ENCODE measurements around the gene LLGL2.

Gene LLGL2

DNA sequence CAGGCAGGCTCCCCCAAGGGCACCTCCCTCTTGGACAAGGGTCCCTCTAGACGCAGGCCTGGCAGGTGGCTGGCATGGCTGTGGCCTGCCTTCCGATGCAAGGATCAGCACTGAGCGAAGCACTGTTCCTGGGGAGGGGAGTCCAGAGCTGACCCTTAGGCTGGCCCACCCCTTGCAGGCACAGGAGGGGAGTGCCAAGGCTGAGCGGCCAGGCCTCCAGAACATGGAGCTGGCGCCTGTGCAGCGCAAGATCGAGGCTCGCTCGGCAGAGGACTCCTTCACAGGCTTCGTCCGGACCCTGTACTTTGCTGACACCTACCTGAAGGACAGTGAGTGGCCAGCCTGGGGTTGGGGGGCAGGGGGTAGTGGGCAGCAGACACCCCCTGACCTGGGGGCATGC, 45.3 kb downstream of the LLGL2 start:
- TF ChIP-seq, protein P1, sequence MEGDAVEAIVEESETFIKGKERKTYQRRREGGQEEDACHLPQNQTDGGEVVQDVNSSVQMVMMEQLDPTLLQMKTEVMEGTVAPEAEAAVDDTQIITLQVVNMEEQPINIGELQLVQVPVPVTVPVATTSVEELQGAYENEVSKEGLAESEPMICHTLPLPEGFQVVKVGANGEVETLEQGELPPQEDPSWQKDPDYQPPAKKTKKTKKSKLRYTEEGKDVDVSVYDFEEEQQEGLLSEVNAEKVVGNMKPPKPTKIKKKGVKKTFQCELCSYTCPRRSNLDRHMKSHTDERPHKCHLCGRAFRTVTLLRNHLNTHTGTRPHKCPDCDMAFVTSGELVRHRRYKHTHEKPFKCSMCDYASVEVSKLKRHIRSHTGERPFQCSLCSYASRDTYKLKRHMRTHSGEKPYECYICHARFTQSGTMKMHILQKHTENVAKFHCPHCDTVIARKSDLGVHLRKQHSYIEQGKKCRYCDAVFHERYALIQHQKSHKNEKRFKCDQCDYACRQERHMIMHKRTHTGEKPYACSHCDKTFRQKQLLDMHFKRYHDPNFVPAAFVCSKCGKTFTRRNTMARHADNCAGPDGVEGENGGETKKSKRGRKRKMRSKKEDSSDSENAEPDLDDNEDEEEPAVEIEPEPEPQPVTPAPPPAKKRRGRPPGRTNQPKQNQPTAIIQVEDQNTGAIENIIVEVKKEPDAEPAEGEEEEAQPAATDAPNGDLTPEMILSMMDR (IDR thresholded peaks at IDR 0.05; ENCODE audit: low read depth, low read length, missing control alignments): no peak
- DNase-seq (ENCODE audit: extremely low read depth, low read depth): no peak
- H3K4me3 ChIP-seq (replicated peaks; ENCODE audit: low read depth, low read length): no peak overlapping the region

DNA sequence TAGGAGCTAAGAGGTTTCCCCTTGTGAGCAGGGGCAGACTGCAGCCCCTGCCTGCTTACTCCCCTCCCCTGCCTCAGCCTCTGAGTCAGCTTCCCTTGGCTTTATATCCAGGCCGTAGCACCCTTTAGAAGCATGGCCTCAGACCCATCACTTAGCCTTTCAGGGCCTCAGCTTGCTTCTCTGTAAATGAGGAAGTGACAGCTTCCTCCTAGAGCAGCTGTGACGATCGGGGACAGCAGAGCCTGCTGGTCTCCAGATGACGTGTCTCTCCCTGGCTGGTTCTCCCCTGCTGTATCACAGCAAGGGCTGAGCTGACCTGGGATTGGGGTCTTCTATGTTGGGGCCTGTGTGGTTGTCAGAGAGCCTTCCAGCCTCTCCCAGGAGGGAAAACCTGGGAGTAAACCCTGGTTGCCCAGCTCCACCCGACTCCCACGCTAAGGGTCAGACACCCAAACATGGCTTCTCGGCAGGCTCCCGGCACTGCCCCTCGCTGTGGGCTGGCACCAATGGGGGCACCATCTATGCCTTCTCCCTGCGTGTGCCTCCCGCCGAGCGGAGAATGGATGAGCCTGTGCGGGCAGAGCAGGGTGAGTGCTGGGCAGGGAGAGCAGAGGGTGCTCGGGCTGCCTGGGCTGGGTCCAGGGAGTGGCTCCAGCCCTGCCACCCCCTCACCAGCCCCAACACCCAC, 45.8 kb downstream of the LLGL2 start:
- DNase-seq (ENCODE audit: extremely low read depth, low read depth): no peak
- TF ChIP-seq, protein P1 (IDR thresholded peaks at IDR 0.05; ENCODE audit: low read depth, low read length, missing control alignments): no peak
- no peak overlapping the region for H3K4me3 ChIP-seq (replicated peaks; ENCODE audit: low read depth, low read length)

DNA sequence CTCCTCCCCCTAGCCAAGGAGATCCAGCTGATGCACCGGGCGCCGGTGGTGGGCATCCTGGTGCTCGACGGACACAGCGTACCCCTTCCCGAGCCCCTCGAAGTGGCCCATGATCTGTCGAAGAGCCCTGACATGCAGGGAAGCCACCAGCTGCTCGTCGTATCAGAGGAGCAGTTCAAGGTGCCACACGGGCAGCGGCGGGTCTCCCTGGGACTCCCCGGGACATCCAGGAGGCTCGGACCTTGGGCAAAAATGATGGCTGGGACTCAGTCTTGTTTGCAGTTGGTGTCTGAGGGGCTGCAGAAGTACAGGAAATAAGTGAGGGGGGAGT, 46.4 kb downstream of the LLGL2 start:
- TF ChIP-seq, protein P1 (IDR thresholded peaks at IDR 0.05; ENCODE audit: low read depth, low read length, missing control alignments): no peak
- DNase-seq (ENCODE audit: extremely low read depth, low read depth): no peak
- no peak overlapping the region for H3K4me3 ChIP-seq (replicated peaks; ENCODE audit: low read depth, low read length)

DNA sequence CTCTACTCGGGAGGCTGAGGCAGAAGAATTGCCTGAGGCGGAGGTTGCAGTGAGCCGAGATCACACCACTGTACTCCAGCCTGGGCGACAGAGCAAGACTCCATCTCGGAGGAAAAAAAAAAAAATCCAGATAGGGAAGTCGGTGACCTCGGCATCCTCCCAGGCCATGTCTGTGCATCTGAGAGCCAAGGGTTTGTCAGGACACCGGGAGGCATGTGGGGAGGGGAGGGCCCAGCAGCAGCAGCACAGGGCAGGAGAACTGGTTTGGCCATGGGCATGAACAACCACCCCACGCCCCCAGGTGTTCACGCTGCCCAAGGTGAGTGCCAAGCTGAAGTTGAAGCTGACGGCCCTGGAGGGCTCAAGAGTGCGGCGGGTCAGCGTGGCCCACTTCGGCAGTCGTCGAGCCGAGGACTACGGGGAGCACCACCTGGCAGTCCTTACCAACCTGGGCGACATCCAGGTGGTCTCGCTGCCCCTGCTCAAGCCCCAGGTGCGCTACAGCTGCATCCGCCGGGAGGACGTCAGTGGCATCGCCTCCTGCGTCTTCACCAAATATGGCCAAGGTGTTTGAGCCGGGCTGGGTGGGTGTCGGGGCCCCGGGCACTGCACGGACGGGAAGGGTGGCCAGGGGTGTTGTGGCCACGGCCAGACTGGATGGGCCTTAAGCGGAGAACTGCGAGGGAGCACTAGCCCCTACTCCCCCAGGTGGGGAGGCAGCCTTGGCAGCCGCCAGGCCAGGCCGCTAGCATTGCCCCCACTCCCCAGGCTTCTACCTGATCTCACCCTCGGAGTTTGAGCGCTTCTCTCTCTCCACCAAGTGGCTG, 47.4 kb downstream of the LLGL2 start:
- no peak overlapping the region for H3K4me3 ChIP-seq (replicated peaks; ENCODE audit: low read depth, low read length)
- DNase-seq (ENCODE audit: extremely low read depth, low read depth): no peak
- TF ChIP-seq, protein P1 (IDR thresholded peaks at IDR 0.05; ENCODE audit: low read depth, low read length, missing control alignments): no peak

DNA sequence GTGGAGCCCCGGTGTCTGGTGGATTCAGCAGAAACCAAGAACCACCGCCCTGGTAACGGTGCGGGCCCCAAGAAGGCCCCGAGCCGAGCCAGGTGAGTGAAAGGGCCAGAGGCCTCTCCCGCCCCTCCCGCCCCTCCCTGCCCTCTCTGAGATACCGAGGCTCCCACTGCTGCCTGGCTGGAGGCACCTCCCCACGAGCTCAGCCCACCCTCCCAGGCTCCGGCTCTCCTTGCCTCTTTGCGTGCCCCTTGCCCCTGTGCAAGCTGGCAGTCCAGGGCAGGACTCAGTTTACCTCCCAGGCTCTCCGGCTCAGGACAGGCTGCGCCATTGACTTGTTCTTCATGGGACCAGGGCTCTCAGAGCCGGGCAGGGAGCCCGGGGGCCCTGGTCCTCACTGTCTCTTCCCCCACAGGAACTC, 48.1 kb downstream of the LLGL2 start:
- TF ChIP-seq, protein P1 (IDR thresholded peaks at IDR 0.05; ENCODE audit: low read depth, low read length, missing control alignments): no peak
- H3K4me3 ChIP-seq (replicated peaks; ENCODE audit: low read depth, low read length): no peak overlapping the region
- DNase-seq (ENCODE audit: extremely low read depth, low read depth): no peak

DNA sequence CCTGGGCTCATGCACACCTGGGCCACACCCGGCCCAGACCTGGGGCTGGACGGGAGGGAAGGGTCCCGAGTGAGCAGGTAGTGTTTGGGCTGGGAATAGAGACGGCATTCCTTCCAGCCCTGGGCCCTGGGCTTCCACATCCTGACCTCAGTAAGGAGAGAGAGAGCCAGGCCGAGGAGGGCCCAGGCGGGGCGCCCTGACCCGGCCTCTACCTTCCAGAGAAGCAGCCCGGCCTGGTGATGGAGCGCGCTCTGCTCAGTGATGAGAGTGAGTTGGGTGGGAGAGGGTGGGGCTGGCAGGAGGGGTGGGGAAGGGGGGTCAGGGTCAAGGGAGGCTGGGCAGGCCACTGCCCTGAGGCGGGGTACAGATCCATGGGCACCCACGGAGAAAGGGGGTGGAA, 48.5 kb downstream of the LLGL2 start:
- no peak for DNase-seq (ENCODE audit: extremely low read depth, low read depth)
- H3K4me3 ChIP-seq (replicated peaks; ENCODE audit: low read depth, low read length): no peak overlapping the region
- TF ChIP-seq, protein P1 (IDR thresholded peaks at IDR 0.05; ENCODE audit: low read depth, low read length, missing control alignments): no peak
